GDM1 (cell line): ENCODE data around the gene COG7.
"Not testable (repeated sequence)": the region's sequence is repeated elsewhere in the genome, so short reads cannot be mapped to it uniquely, and the experiment has no call there.

Experiments used
- DNase-seq: peaks from one replicate; lab custom pipeline; 2025; lab: John Stamatoyannopoulos, UW

Gene COG7

DNA sequence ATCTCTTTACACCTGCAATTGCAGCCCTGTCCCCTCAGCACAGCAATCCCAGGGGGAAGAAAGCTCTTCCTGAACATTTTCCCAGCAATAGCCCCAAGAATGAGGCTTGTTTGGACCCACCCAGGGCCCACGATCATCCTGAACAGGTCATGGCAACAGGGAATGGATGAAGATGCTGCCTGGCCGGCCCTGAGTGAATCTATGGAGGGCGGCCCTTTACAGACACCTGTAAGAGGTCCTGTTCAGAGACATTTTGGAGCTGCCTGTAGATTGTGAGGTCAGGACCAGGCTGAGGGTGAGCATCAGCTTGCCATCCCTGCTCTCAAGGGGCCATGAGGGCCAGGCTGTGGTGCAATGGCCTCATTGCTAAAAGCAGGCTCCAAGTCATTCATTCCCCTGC is 69.1 kb downstream of the COG7 start:
- DNase-seq: no peak

DNA sequence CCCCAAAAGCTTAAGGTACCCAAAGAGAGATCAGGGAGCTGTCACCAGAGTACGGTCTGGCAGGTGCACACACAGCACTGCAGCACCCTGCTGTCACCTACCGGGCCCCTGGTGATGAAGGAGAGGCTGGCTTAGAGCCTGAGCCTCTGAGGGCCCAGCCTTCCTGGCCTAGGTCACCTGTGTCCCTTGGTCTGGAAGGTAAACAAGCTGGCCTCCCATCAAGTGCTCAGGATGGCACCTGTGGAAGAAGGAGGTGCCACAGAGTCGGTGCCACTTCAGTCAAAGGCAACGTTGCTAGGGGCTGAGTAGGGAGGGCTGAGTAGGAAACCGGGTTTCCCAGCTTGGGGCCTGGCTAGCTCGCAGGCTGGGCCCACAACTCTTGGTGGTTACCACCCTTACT is 70.7 kb downstream of the COG7 start:
- no peak for DNase-seq

DNA sequence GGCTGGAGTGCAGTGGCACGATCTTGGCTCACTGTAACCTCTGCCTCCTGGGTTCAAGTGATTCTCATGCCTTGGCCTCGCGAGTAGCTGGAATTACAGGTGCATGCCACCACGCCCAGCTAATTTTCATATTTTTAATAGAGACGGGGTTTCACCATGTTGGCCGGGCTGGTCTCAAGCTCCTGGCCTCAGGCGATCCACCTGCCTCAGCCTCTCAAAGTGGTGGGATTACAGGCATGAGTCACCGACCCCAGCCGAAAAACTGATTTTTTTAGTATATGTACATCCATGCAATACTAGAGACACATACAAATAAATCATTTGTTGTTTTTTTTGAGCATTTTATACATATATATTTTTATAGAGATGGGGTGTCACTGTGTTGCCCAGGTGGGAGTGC is 71.3 kb downstream of the COG7 start:
- DNase-seq: not testable (repeated sequence)

DNA sequence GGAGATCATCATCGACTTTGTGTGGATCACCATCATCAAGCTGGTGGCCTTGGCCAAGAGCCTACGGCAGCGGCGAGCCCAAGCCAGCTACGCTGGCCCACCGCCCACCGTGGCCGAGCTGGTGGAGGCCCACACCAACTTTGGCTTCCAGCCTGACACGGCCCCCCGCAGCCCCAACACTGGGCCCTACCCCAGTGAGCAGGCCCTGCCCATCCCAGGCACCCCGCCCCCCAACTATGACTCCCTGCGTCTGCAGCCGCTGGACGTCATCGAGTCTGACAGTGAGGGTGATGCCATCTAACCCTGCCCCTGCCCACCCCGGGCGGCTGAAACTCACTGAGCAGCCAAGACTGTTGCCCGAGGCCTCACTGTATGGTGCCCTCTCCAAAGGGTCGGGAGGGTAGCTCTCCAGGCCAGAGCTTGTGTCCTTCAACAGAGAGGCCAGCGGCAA is 72.5 kb downstream of the COG7 start:
- DNase-seq: no peak

DNA sequence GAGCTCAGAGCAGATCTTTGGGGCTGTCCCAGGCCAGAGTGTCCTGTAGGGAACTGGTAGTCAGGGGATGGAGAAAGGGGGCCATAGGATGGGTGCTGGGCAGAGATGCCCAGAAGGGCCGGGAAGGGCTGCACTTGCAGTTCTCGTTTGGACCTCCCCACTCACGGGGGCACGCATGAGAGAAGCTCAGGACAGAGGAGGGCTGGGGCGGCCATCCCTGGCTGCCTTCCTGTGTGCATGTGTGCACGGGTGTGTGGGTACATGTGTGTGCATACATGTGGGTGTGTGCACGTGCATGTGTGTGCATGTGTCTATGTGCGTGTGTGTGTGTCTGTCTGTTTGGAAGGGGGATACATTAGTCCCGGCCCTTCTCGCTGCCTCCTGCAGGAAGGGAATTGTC is 73.3 kb downstream of the COG7 start:
- no peak for DNase-seq

DNA sequence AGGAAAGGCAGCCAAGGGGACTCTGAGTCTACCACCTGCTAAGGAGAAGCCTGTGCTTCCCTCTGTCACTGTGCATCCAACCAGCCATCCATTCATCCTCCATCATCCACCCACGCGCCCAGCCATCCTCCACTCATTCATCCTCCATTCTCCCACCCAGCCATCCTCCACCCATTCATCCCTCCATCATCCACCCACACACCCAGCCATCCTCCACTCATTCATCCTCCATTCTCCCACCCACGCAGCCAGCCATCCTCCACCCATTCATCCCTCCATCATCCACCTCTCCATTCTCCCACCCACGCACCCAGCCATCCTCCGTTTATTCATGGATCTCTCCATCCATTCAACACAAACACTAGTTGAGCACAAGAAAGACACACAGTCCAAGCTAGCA is 74.1 kb downstream of the COG7 start:
- no peak for DNase-seq

DNA sequence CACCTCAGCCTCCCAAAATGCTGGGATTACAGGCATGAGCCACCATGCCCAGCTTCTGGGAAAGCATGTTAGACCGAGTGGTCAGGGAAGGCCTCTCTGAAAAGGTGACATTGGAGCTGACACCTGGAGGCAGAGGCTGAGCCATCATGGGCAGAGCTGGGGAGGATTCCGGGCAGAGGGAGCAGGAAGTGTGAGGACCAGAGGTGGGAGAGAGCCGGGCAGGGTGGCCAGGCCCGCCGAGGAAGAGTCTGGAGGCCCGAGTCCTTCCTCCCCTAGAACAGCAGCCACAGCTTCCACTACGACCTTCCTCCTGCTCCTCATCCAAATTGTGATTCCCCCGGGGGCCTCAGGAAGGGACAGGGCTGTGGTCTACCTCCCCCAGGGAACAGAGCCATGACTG is 74.7 kb downstream of the COG7 start:
- no peak for DNase-seq

DNA sequence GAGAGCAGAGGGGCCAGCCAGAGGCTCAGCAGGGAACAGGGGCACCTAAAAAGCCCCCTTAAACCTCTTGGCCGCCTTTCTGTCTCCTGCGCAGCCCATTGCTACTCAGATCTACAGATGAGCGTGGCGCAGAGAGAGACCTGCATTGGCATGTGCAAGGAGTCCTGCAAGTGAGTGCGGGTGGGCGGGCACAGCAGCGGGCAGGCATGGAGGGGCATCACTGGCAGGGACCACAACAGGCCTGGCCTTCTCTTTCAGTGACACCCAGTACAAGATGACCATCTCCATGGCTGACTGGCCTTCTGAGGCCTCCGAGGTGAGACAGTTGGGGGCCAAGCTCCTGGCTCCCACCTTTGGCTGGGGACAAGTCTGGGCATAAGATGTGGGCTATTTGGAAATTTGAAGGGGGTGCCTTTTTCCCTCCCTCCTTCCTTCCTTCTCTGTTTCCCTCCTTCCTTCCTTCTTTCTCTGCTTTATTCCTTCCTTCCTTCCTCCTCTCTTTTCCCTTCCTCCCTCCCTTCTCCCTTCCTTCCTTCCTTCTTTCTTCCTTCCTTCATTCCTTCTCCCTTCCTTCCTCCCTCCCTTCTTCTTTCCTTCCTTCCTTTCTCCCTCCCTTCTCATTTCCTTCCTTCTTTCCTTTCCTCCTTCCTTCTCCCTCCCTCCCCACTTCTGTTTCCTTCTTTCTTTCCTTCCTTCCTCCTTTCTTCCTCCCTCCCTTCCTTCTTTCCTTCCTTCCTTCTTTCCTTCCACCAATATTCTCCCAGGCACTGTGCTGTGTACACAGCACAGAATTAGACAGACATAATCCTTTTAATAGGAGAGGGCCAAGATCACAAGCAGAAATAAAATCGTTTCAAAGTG is 75.7 kb downstream of the COG7 start:
- DNase-seq: no peak

DNA sequence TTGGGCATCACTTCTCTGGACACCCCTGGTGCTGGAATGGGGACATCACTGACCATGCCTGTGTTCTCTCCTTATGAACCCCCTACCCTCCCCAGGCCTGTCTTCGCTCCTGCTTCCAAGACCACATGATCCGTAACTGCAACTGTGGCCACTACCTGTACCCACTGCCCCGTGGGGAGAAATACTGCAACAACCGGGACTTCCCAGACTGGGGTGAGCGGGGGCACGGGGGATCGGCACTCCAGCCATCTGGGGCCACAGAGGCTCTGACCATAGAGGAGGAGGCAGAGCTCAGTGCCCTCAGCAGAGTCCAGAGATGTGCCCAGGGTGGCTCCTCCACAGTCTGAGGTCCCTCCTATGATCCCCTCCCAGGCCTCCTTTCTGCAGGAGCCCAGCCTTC is 77.3 kb downstream of the COG7 start:
- no peak for DNase-seq

DNA sequence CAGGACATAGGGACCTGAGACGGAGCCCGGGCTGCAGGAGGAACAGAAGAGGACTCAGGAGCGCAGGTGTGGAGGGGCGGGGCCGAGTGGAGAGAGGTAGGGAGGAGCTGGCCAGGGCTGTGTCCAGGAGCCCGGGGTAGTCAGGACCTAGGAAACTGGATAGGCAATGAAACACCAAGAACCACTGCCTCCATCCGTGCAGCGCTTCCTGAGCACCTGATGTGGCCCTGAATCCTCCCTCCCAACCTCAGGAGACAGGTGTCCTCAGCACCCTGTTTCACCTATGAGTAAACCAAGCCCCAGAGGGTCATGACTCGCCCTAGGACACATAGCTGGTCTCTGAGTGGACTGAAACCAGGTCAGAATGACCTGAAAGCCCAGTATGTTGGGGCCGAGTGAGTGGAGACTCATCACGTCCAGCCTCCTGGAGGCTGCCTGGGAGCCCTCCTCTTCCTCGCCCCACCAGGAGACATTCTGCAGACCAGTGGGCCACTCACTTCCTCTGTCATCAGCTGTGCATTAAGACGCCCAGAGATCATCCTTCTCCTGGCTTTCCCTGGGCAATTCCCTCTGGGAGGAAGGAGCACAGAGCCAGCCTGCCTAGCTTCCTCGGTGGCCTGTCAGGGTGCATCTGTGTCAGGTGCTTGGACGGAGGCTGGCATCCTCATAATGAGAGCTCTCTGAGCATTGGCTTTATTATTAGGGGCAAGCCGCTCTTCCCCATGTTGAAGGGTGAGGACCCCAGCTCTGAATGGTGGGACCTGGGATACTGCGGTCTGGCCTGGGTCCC is 78.1 kb downstream of the COG7 start:
- no peak for DNase-seq

DNA sequence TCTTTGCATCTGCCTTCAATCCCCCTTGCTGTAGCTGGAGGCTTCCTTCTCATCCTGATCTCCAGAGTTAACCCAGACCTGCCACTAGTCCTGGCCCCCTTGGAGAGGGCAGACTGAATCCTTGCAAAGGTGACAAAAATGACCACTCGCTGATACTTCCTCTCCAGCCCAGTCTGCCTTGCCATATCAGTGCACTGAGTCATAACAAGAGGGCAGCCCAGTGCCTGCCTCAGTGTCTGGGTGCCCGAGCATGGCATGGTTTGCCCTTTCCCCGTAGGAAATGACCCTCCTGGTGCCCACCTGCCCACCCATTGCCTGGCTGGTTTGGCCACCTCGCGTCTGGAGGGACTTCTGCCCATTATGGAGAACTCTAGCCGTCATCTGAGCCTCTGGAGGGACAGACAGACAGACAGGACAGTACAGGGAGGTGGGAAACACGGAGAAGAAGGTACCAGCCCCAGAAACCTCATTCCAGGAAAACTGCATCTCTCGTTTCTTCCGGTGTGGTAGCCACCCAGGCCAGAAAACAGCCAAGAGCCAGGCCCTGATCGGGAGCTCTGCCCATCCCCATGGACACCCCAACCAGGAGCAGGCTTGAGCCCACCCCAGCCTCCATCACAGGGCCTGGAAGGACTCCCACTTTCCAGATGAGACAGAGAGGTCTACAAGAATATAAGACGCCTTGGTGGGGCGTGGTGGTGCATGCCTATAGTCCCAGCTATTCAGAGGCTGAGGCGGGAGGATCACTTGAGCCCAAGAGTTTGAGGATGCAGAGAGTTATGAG is 79.4 kb downstream of the COG7 start:
- DNase-seq: no peak

DNA sequence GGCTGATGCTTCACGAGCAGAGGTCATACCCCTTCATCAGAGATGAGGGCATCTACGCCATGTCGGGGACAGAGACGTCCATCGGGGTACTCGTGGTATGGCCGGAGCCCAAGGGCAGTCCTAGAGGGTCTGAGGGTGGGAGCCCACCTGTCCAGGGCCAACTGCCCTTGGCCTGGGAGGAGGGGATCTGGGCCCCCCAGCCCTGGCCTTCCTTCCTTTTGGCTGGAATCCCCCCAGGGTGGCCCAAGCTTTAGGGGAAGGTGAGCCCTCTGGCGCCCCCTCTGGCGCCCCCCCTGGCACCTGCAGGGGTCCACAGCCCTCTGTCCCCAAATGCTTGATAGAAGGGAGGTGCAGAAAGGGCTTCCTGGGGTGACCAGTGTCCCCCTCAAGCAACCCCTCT is 81.6 kb downstream of the COG7 start:
- DNase-seq: no peak

DNA sequence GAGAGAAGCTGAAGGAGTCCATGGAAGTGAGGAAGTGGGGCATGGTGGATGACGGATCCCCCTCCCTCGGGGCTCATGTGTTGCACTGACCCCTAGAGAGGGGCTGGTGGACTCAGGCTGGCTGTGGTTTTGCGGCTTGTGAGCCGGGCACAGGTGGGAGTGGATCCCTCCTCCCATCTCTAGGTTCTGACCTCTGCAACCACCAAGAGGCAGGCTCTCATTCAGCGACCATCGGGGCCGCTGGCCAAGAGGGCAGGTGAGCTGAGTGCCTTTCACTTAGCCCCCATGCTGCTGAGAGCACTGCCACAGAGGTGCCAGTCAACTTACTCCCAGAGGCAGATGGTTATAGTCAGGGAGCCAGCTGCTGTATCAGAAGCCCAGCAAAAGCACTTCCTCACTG is 83.6 kb downstream of the COG7 start:
- DNase-seq: no peak

DNA sequence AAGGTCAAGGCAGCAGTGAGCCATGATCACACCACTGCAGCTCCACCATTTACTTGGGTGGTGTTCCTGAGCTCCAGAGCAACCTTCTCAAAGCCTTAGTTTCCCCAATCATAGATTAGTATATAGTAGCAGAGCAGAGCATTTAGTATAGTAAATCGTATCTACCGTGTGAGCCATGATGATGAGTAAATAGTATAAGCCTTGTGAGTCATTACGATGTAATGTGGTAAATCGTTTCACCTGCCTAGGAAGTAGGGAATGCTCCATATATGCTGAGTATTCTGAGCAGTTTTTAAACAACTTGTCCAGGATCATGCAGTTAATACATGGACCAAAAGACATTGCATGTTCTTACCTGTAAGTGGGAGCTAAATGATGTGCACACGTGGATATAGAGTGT is 84.5 kb downstream of the COG7 start:
- no peak for DNase-seq

DNA sequence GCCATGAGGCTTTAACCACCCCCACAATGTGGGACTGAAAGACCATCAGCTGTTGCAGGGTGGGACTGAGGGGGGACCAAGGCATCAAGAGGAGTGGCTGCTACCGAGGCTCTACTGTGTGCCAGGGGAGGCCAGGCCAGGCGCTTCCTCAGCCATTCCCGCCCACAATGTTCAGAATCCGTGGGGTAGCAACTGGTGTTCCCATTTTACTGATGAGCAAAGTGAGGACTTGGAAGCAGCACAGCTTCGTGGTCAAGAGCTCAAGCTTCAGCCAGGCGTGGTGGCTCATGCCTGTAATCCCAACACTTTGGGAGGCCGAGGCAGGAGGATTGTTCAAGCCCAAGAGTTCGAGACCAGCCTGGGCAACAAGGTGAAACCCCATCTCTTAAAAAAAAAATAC is 85.0 kb downstream of the COG7 start:
- DNase-seq: no peak

DNA sequence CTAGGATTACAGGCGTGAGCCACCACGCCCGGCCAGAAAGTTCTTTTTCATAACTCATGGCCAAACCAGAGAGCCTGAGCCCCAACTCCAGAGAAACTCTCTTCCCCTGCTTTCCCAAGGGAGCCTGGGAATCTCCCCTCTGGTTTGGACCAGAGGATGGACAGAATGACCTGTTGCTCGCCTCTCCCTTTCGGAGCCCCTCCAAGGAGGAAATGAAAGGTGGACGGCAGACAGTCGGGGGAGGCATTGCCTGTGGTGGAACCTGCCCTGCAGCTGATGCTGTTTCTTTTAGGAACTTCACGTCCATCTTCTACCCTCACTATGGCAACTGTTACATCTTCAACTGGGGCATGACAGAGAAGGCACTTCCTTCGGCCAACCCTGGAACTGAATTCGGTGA is 85.4 kb downstream of the COG7 start:
- DNase-seq: no peak

DNA sequence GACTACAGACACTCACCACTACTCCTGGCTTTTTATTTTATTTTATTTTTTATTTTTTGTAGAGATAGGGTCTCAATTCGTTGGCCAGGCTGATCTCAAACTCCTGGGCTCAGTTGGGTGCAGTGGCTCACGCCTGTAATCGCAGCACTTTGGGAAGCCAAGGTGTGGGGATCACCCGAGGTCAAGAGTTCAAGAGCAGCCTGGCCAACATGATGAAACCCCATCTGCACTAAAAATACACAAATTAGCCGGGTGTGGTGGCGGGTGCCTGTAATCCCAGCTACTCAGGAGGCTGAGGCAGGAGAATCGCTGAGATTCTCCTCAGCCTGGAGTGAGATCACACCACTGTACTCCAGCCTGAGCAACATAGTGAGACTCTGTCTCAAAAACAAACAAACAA is 86.6 kb downstream of the COG7 start:
- DNase-seq: not testable (repeated sequence)

DNA sequence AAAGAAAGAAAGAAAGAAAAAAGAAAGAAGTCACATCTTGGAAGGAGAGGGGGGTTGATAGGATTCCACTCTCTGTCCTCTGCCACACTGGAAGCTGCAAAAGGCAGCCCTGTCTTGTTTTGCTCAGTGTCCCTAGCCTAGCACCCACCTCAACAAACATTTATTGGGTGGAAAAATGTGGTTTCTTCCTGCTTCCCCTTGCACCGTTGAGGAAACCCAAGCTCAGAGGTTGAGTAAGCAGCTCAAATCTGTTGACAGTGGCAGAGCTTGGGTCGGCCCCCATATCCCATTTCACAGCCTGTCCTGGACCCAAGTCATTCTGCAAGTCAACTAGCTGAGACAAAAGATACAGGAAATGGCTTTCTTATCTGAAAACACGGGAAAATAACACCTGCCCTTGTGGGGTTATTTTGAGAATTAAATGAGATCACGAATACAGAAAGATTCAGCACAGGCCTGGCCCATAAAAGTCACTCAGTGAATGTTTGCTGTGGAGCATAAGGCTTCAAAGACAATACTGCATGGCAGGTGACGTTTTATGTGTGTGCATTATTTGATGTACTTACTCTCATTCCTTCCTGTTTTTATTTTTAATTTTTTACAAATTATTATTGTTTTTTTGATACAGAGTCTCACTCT is 87.3 kb downstream of the COG7 start:
- no peak for DNase-seq

DNA sequence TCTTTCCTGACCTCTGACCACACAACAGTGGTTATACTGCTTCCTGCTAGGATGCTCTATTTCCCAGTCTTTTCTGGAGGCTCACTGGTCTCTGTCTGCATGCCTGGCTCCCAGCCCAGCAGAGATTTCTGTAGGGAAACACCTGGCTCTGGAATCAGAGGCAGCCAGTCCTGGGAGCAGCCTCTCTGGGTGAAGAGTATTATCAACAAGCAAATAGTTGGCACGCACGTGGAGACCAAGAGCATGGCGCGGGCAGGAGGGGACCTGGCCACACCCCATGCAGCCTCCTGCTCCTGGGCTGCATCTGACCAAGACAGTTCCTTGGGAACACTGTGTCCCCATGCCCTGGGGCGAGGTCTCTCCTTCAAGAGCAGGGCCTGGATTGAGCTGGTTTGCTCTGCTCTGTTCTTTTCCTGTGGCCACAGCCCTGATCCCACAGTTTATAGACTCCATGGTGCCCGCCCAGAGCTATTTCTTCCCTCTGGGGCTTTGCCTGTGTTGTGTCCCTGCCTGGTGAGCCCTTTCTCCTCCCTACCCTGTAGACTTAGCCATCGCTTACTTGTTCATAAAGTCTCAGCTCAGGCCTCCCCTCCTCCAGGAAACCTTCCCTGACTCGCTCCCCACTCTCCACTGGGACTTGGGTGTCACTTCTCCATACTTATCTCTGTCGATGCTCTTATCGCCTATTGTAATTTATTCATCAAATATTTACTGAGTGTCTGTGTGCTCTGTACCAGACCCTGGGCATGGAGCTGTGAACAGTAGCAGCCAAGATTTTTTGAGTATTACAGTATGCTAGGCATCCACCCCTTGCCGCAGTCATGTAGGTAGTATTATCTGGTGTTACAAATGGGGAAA is 90.3 kb downstream of the COG7 start:
- no peak for DNase-seq

DNA sequence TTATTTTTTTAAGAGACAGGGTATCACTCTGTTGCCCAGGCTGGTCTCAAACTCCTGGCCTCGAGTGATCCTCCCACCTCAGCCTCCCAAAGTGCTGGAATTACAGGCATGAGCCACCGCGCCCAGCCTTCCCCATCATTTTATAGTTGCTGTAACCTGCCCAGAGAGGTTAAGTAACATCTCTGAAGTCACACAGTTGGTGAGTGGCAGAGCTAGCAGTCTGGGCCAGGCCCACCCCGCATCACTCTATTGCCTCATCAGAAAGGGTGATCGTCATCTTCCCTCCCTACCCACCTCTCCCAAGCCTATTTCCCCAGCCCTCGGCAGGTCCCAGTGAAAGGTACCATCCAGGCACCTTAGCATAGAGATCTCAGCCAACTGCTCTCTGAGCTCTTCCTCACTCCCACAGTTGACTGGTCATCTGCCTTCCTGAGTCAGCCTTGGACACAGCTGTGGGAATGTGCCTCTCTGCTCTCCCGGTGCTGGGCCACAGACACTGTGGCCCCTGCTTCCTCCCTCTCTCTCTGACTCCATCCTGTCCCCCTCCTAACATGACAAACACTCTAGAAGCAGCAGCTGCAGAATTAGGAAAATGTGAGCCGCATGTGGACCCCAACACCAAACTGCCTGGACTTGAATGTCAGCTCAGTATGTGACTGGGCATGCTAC is 93.8 kb downstream of the COG7 start:
- no peak for DNase-seq
